Activated B cell treated with CpG ODN at 0.5 μM for 24 hours (primary cell): Measurements from ENCODE around the gene USP37. TPM values are rescaled to one million over a fixed set of nuclear protein-coding genes. Genes with fewer than 3 reads are reported as not detected.

Experiments
- ATAC-seq: fragments of 200-7000 bp; cut with Tn5 transposase; one replicate; pipeline ENCODE4 v1.10.0; 2021; ENCODE audit warnings: low read depth, mild to moderate bottlenecking, moderate library complexity
- CTCF ChIA-PET: fragments of 350-600 bp; sonication (Branson Sonifier 250); formaldehyde crosslinking; loops from one replicate; lab custom pipeline; 2021; ENCODE audit warnings: antibody characterized with exemption; lab: Charles Lee
- POLR2A ChIA-PET: fragments of 350-600 bp; sonication (Branson Sonifier 250); formaldehyde crosslinking; loops from one replicate; lab custom pipeline; 2021; ENCODE audit warnings: antibody characterized with exemption; lab: Charles Lee
- DNase-seq: peaks from one replicate; pipeline ENCODE4 v3.0.0; 2022
- H3K27ac Mint-ChIP-seq: one replicate; pipeline ENCODE4 v1.8.0; 2020; ENCODE audit warnings: mixed read lengths
- H3K27me3 Mint-ChIP-seq: one replicate; pipeline ENCODE4 v1.8.0; 2021; ENCODE audit warnings: mixed read lengths
- H3K36me3 Mint-ChIP-seq: one replicate; pipeline ENCODE4 v1.8.0; 2021; ENCODE audit warnings: low read depth, mixed read lengths
- H3K4me1 Mint-ChIP-seq: one replicate; pipeline ENCODE4 v1.8.0; 2021; ENCODE audit warnings: mixed read lengths
- H3K4me3 Mint-ChIP-seq: one replicate; pipeline ENCODE4 v1.8.0; 2020; ENCODE audit warnings: mild to moderate bottlenecking, mixed read lengths
- H3K9me3 Mint-ChIP-seq: one replicate; pipeline ENCODE4 v1.8.0; 2020; ENCODE audit warnings: mixed read lengths
- intact Hi-C: fragments of 100-400 bp; cut with micrococcal nuclease; formaldehyde crosslinking; loops from one replicate; pipeline ENCODE4 v1.15.1; 2024
- total RNA-seq: library from RNA; stranded (reverse); gene quantifications from 2 replicates; pipeline ENCODE4 v1.2.3, GENCODE V29; 2022
- TF ChIP-seq, protein P1 (sequence below): fragments of 200-600 bp; IDR thresholded peaks from one replicate; pipeline ENCODE4 v1.8.0; 2022; ENCODE audit warnings: antibody characterized with exemption, mild to moderate bottlenecking

USP37 gene
- total RNA-seq, 1 donor from 2014 or later, result 23.1 TPM

DNA sequence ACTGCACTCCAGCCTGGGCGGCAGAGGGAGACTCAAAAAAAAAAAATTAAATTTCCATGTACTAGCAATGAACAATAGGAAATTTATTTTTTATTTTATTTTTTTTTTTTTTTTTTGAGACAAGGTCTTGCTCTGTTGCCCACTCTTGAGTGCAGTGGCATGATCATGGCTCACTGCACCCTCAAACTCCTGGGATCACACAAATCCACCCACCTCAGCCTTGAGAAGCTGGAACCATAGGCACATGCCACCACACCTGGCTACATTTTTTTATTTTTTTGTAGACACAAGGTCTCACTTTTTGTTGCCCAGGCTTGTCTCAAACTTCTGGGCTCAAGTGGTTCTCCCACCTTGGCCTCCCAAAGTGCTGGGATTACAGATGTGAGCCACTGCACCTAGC lies 17.4 kb upstream of the USP37 start:
- ATAC-seq (no peak), DNase-seq (no peak)
- H3K27ac Mint-ChIP-seq, result no peak overlapping the region
- POLR2A ChIA-PET, result no interaction called here
- H3K4me3 Mint-ChIP-seq, result no peak overlapping the region
- H3K27me3 Mint-ChIP-seq, result no peaks in the 10 kb centered on the region
- peaks cover 4% of the 10 kb centered on the region for H3K4me1 Mint-ChIP-seq
- H3K36me3 Mint-ChIP-seq, result peaks cover 81% of the 10 kb centered on the region
- H3K9me3 Mint-ChIP-seq, result no peaks in the 10 kb centered on the region
- TF ChIP-seq, protein P1, sequence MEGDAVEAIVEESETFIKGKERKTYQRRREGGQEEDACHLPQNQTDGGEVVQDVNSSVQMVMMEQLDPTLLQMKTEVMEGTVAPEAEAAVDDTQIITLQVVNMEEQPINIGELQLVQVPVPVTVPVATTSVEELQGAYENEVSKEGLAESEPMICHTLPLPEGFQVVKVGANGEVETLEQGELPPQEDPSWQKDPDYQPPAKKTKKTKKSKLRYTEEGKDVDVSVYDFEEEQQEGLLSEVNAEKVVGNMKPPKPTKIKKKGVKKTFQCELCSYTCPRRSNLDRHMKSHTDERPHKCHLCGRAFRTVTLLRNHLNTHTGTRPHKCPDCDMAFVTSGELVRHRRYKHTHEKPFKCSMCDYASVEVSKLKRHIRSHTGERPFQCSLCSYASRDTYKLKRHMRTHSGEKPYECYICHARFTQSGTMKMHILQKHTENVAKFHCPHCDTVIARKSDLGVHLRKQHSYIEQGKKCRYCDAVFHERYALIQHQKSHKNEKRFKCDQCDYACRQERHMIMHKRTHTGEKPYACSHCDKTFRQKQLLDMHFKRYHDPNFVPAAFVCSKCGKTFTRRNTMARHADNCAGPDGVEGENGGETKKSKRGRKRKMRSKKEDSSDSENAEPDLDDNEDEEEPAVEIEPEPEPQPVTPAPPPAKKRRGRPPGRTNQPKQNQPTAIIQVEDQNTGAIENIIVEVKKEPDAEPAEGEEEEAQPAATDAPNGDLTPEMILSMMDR, result no peak
- CTCF ChIA-PET, result no interaction called here
- intact Hi-C loops, result no loop called here

DNA sequence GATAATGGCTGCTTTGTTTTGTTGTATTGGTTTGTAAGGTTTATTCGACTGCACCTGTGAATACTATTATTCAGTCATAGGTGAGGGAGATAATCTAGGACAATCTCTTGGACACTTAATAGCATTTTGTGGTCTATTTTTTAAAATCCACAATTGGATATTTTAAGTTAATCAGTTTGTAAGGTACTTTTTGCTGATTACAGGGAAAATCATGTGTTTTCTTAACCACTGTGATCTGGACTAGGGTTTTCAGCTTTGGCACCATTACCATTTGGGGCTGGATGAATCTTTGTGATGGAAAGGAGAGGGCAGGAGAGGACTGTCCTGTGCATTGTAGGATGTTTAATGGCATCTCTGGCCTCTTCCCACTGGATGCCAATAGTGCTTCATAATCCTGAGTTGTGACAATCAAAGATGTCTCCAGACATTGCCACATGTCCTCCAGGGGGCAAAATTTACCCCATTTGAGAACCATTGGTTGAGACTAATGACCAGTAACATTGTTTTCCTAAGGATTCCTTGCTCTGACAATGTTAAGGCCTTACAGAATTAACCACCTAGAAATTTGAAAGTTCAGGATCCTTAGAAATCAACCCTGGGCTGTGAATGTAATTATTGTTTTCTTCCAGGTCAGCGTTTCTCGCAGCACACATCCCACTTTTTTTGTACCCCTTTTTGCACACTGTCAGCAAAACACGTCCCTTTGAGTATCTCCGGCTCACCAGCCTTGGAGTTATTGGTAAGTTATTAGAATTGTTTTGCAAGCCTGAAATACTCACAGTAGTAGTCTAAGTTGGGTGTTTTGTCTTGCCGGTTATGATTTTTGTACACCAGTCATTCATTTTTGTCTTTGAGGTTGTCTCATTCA lies 16.1 kb upstream of the USP37 start:
- Mint-ChIP-seq H3K4me3 (no peak overlapping the region), H3K27ac (no peak overlapping the region)

GRCh38 chr2:218582076-218582475 lies 13.9 kb upstream of the USP37 start:
- peaks cover 22% of the 10 kb centered on the region for H3K4me1 Mint-ChIP-seq
- peaks cover 67% of the 10 kb centered on the region for H3K36me3 Mint-ChIP-seq
- H3K27ac Mint-ChIP-seq, result no peak overlapping the region
- no peak overlapping the region for H3K4me3 Mint-ChIP-seq
- intact Hi-C loops, result no loop called here
- ATAC-seq (no peak), DNase-seq (no peak)
- H3K9me3 Mint-ChIP-seq, result no peaks in the 10 kb centered on the region
- H3K27me3 Mint-ChIP-seq, result no peaks in the 10 kb centered on the region
- ChIA-PET POLR2A (no interaction called here), CTCF (no interaction called here)
- TF ChIP-seq, protein P1, result no peak

More for the DNA sequence above, 16.1 kb upstream of the USP37 start:
- peaks cover 74% of the 10 kb centered on the region for H3K36me3 Mint-ChIP-seq
- peaks cover 7% of the 10 kb centered on the region for H3K4me1 Mint-ChIP-seq
- ATAC-seq (no peak), DNase-seq (no peak)
- TF ChIP-seq, protein P1, result no peak
- CTCF ChIA-PET, result no interaction called here
- no peaks in the 10 kb centered on the region for H3K27me3 Mint-ChIP-seq
- intact Hi-C loops, result no loop called here
- POLR2A ChIA-PET, result interaction anchor here (0.6 kb wide), 1 partner anchor 345 kb away, joined by 6 read pairs; no protein-coding TSS in a partner anchor
- H3K9me3 Mint-ChIP-seq, result no peaks in the 10 kb centered on the region

- ChIA-PET CTCF (no interaction called here), POLR2A (interaction anchor here (1.4 kb wide), 1 partner anchor 81 kb away, joined by 3 read pairs; the partner anchor contains the start of genes BCS1L and ZNF142)
- Mint-ChIP-seq H3K4me3 (no peak overlapping the region), H3K9me3 (no peaks in the 10 kb centered on the region), H3K27me3 (no peaks in the 10 kb centered on the region), H3K4me1 (peaks cover 24% of the 10 kb centered on the region), H3K27ac (no peak overlapping the region), H3K36me3 (peaks cover 54% of the 10 kb centered on the region)
- intact Hi-C loops, result no loop called here
- TF ChIP-seq, protein P1, result no peak
- ATAC-seq (no peak), DNase-seq (no peak)
These were observed 10.2 kb upstream of the USP37 start for GRCh38 chr2:218578272-218578877.
